HK-2 (cell line): ENCODE results near the gene SRSF4.
"Not testable (repeated sequence)": the region's sequence is repeated elsewhere in the genome, so short reads cannot be mapped to it uniquely, and the experiment has no call there.

ENCODE experiments used
- DNase-seq: peaks from one replicate; pipeline ENCODE4 v3.0.0-alpha.2; 2018; ENCODE audit not compliant: unreplicated experiment

Gene SRSF4

GRCh38 chr1:29124366-29125236 is 57.1 kb downstream of the SRSF4 start:
- DNase-seq = peak; percentile 84

- peak; percentile 64 for DNase-seq
Observed at GRCh38 chr1:29123887-29124365, 57.8 kb downstream of the SRSF4 start, which contains the start of gene TMEM200B. Gene TMEM200B (minus strand): TSS chr1:29123903. CDS start chr1:29121828, 2,075 bp downstream.

GRCh38 chr1:29123053-29123886 is 58.4 kb downstream of the SRSF4 start:
- peak; percentile 58 for DNase-seq

- peak; percentile 82 for DNase-seq
Observed at GRCh38 chr1:29122682-29123052, 59.0 kb downstream of the SRSF4 start.

GRCh38 chr1:29121936-29122681 is 59.6 kb downstream of the SRSF4 start:
- DNase-seq = no peak

GRCh38 chr1:29121516-29121935 is 60.2 kb downstream of the SRSF4 start:
- no peak for DNase-seq

GRCh38 chr1:29120947-29121485 is 60.7 kb downstream of the SRSF4 start:
- DNase-seq = no peak

GRCh38 chr1:29120367-29120766 is 61.3 kb downstream of the SRSF4 start:
- no peak for DNase-seq

- no peak for DNase-seq
Observed at GRCh38 chr1:29119121-29119929, 62.4 kb downstream of the SRSF4 start.

- no peak for DNase-seq
Observed at GRCh38 chr1:29117381-29117780, 64.3 kb downstream of the SRSF4 start.

- no peak for DNase-seq
Observed at GRCh38 chr1:29114654-29115053, 67.0 kb downstream of the SRSF4 start.

GRCh38 chr1:29113413-29114117 is 68.1 kb downstream of the SRSF4 start:
- DNase-seq = no peak

- DNase-seq = no peak
Observed at GRCh38 chr1:29112705-29113412, 68.8 kb downstream of the SRSF4 start.

- not testable (repeated sequence) for DNase-seq
Observed at GRCh38 chr1:29108041-29108440, 73.7 kb downstream of the SRSF4 start.

GRCh38 chr1:29105822-29106221 is 75.9 kb downstream of the SRSF4 start:
- DNase-seq = no peak

- no peak for DNase-seq
Observed at GRCh38 chr1:29100487-29100886, 81.2 kb downstream of the SRSF4 start.

- no peak for DNase-seq
Observed at GRCh38 chr1:29099286-29099685, 82.4 kb downstream of the SRSF4 start.
